ENCODE data around the gene HERC4.
"Not testable (repeated sequence)": the region's sequence is repeated elsewhere in the genome, so short reads cannot be mapped to it uniquely, and the experiment has no call there.

GRCh38 chr10:67982603-67983002, 92.5 kb downstream of the HERC4 start:
- not testable (repeated sequence) for TF ChIP-seq CTCF (IDR thresholded peaks at IDR 0.05); ZFX (IDR thresholded peaks at IDR 0.05; ENCODE audit: borderline replicate concordance)

Measured in 22Rv1 (cell line).